ENCODE results near the gene HOXD13. TPM values are rescaled to one million over a fixed set of nuclear protein-coding genes. Genes with fewer than 3 reads are reported as not detected.

HOXD13 gene
- total RNA-seq, result not detected

DNA sequence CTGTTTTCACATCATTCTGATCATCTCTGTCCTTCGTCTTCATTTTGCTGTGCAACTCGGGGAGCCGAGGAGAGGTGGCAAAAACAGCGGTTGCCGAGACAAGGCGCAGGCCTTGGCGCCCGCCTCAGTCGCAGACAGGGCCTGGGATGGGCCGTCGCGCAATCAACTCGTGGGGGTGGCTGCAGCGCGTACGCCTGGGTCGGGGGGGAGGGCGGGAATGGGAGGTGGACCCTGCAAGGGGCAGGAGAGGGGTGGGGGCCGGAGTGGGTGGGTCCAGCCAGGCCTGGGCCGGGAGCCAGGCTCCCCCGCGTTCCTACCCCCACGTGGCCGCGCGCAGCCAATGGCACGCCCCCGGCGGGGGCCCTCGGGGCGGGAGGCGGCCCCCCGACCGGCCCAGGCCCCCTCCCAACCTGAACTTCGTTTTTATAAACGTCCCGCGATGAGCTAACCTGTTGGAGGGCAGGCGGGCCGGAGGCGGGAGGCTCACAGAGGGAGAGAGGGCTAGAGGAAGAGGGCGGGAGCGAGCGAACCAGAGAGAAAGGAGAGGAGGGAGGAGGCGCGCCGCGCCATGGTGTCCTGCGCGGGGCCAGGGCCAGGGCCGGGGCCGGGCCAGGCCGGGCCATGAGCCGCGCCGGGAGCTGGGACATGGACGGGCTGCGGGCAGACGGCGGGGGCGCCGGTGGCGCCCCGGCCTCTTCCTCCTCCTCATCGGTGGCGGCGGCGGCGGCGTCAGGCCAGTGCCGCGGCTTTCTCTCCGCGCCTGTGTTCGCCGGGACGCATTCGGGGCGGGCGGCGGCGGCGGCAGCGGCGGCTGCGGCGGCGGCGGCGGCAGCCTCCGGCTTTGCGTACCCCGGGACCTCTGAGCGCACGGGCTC lies at the start of gene HOXD13:
Gene HOXD13 (plus strand): TSS at position 452 of the 875 bp plus-strand sequence. CDS start 170 bp downstream, at position 622.
- no peak for DNase-seq

GRCh38 chr2:176056406-176056805 lies 36.1 kb upstream of the HOXD13 start:
- no peak for DNase-seq

- no peak for DNase-seq
Observed at GRCh38 chr2:176063958-176064357, 28.6 kb upstream of the HOXD13 start.

- no peak for DNase-seq
Observed at GRCh38 chr2:176066645-176067588, 25.6 kb upstream of the HOXD13 start.

DNA sequence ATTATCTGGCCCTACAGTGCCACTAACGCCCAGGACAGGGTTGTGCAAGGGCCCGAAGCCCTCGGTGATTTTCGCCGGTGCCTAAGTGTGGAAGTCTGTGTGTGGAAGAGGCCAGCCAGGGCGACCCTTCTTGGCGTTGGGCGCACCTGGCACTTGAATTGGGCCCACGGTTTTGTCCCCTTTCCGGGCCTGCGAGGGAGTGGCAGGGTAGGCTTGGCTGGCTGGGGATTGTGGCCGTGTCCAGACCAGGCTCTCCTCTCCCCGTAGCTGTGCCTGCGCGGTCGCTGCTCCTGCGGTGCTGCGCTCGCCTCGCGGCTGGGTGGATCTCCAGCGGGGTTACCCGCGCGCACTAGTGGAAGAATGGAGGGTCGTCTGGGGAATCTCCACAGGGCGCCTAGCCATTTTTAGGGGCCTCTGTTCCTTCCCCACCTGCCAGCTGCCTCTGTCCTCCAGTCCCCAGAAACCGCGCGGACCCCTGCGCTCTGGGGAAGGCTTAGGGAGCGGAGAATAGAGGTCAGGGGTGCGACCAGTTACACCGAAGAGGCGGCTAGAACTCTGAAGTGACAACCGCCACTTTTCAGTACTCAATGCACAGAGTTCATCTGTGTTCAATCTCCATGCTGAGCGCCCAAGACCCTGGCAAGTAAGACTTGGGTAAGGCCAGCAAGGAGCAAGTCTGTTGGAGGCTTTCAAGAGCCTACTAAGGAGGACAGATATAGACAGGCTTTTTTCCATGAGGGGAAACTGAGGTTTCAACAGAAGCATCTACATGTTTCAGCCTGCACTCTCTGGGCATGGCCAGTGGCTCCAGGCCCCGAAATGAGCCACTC lies 24.7 kb upstream of the HOXD13 start:
- no peak for DNase-seq

- DNase-seq, result no peak
Observed at GRCh38 chr2:176068419-176068832, 24.1 kb upstream of the HOXD13 start.

- DNase-seq, result no peak
Observed at GRCh38 chr2:176071330-176072291, 20.9 kb upstream of the HOXD13 start.

DNA sequence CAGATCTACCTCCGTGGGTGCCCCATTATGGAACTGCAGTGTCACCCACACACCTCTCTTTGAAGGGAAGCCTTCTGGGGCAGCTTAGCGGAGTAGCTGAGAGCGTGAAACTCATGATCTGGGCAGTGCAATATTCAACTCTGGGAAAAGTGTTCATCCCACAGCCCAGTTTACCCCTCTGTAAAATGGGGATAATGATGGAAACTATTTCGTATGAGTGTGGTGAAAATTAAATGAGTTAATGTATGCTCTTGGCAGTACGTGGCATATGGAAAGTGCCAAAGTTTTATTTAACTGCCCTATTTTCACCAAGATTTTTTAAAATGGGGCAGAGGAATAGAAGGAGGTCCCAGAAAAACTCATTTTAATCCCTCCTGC lies 20.2 kb upstream of the HOXD13 start:
- DNase-seq, result no peak

DNA sequence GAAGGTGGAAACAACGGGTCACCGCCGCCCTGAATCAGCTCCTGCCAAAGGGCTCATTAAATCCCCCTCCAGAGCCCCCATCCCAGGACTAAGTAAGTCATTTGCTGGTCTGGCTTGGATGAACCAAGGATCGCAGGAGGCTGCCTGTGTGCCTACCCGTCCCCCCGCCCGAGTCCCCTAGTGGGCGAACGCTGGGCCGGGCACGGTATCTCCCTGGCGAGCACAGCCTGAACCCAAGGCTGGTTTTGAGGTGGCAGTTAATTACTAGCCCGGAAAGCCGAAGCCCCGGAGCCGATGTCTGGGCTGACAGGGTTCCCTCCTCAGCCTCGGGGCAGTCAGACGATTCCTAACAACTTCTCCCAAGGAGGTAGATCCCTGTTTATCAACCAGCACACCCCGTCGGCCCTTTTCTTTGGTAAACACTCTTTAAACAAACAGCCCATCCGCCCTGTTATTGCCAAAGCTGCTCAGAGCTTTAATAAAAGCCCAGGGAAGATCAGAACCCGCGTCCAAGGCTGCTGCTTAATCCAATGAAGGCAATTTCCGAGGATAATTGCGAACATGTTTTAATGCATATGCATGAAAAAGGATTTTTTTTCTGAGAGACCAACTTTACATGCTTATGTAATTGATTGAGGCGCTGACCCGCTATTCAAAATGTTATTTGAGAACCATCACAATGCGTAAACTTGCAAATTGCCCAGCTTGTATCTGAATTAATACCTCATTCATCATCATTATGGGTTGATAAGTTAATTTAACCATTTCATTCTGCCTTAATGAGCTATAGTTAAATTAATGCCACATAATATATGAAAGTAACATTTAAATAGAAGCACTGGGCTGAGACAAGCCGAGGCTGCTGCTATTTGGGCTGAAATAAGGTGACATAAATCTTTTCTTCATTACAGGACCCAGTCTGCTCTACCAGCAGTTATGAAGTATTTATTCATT lies 19.3 kb upstream of the HOXD13 start:
- DNase-seq, result no peak

DNA sequence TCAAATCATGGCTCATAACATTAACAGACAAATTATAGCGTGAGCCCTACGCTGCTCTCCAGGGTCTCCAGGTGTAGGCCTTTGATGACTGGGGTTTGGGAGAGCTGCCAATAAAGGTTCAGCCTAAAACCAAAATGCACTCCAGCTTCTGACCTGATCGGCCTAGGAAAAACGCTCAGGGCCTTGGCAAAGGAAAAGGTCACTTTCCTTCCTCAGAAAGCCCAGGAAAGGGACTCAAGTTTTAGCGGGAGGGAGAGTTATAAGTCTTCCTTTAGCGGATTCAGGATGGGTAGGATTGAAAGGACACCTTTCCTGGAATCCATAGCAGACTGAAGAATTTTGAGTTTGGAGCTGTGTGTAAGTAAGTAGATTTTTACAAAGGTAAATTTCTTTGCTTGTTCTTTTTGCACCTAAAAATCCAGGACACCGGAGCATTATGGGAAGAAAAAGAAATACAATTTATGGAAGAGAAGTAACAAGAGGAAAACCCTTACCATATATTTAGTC lies 17.5 kb upstream of the HOXD13 start:
- no peak for DNase-seq

DNA sequence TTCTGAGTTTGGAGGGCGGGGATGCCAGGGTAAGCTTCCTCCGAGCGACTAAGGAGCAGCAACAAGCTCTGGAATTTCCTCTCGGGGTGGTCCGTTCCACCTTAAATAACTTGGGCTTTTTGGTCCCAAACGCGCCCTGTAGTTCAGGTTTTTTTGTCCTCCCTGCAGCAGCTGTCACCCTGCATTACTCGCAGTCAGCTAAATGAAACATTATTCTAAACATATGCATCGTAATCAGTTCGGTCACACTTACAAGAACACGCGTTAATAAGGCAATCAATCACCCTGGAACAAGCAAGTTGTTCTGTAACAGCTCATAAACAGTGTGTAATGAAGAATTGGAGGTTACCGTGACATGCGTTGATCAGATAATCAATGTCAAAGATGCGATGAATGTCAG lies 17.0 kb upstream of the HOXD13 start:
- no peak for DNase-seq

GRCh38 chr2:176076063-176076462 lies 16.5 kb upstream of the HOXD13 start:
- DNase-seq, result no peak

- DNase-seq, result no peak
Observed at GRCh38 chr2:176076796-176077195, 15.7 kb upstream of the HOXD13 start.

DNA sequence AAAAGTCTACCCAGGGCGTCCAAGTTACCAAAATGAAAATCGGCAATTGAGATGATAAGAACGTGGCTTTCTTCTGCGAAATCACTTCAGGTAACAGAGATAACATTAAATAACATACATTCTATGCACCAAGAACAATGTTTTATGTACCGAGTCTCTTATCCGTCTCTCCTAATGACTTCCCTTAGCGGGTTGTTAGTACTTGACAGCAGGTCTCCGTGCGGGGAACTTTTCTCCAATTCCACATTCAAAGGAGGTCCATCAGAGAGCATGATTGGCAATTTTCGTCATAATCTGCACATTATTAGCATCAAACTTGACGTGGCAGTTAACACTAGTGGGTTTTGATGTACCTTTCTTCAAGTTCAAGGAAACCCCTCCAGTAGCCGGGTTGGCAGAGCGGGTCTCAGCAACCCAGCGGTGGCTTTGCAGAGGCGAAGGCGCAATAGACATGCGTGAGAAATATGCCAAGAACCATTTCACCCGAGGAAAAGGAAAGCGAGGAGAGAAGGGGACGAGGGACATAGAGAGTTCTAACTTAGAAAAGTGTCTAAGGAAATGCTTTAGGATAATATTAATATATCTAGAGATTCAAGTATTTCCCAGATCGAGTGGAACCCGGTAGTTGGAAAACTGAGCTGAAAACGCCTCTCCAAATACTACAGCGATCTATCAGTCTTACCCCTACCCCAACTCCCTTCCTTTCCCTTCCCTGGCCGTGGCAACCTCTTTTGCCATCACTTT lies 13.8 kb upstream of the HOXD13 start:
- DNase-seq, result no peak

GRCh38 chr2:176079285-176079830 lies 13.2 kb upstream of the HOXD13 start:
- DNase-seq, result no peak

GRCh38 chr2:176079831-176080539 lies 12.5 kb upstream of the HOXD13 start:
- no peak for DNase-seq

DNA sequence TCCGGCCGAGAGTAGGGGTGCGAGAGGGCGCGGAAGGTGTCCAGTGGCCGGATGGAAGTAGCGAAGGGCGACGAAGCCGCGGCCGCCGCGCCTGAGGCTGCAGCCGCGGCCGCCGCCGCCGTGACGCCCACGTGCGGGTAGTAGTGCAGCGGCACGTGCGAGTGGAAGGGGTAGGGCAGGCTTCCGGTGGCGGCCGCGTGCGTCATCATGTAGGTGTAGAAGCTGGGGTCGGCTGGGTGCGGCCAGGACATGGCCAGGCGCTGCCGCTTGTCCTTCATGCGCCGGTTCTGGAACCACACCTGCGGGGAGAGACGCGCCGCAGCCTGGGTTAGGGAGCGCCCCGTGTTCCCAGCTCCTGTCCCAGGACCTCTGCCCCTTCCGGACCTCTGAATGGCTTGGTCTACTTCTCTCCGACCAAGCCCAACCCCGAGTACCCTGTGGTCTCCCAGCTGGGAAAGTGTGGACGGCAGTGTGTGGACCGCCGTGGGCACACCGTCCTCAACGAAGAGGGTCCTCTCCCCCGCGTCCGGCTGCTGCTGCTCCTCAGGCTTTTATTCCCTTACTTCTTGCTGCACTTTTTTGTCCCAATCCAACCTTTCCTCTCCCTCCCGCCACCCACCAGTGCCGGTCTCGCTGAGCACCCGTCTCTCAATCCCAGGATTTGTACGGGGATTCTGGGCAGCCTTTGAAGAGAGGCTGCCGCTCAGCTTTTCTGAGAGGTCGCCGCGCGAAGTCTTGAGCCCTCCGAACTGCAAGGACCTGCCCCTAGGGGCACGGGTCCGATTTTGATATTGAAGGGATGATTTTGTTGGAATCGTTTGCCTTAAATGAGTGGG lies 11.8 kb upstream of the HOXD13 start:
- no peak for DNase-seq
